OCI-LY3 (cell line): ENCODE results near the gene DOCK4.

Experiments used
- H2AFZ ChIP-seq: fragments of 200-600, 300-600 bp; shearing (Covaris generic); 2 replicates; pipeline ENCODE4 v1.6.0; 2014; ENCODE audit warnings: antibody characterized with exemption, low read depth, low read length
- H3K27ac ChIP-seq: fragments of 200-600, 300-600 bp; sonication (generic); 2 replicates; pipeline ENCODE4 v1.5.1; 2014; ENCODE audit warnings: mild to moderate bottlenecking, low read length, moderate library complexity, mixed read lengths
- H3K27me3 ChIP-seq: fragments of 200-600, 300-600 bp; sonication (generic); 2 replicates; pipeline ENCODE4 v1.6.1; 2014; ENCODE audit warnings: low read depth, low read length, mixed read lengths
- H3K36me3 ChIP-seq: fragments of 200-600, 300-600 bp; sonication (generic); replicated peaks from 2 replicates; pipeline ENCODE3; 2014; ENCODE audit warnings: low read depth, low read length, mixed read lengths
- H3K4me1 ChIP-seq: fragments of 300-600, 200-600 bp; sonication (generic); 2 replicates; pipeline ENCODE4 v1.6.1; 2014; ENCODE audit warnings: low read length, mixed read lengths
- H3K4me2 ChIP-seq: fragments of 200-600, 300-600 bp; sonication (generic); 2 replicates; pipeline ENCODE4 v1.6.1; 2014; ENCODE audit warnings: low read length, mixed read lengths
- H3K4me3 ChIP-seq: fragments of 300-600, 200-600 bp; sonication (generic); 2 replicates; pipeline ENCODE4 v1.5.1; 2014; ENCODE audit warnings: antibody characterized with exemption, mild to moderate bottlenecking, low read length, moderate library complexity
- H3K79me2 ChIP-seq: fragments of 300-600, 200-600 bp; shearing (Covaris generic); 2 replicates; pipeline ENCODE4 v1.6.1; 2014; ENCODE audit warnings: mild to moderate bottlenecking, low read length, mixed read lengths
- H3K9ac ChIP-seq: fragments of 300-600, 200-600 bp; shearing (Covaris generic); 2 replicates; pipeline ENCODE4 v1.6.0; 2014; ENCODE audit warnings: mild to moderate bottlenecking, low read length, moderate library complexity
- H3K9me3 ChIP-seq: fragments of 200-600, 300-600 bp; shearing (Covaris generic); 2 replicates; pipeline ENCODE4 v1.6.1; 2014; ENCODE audit warnings: low read length, mixed read lengths; ENCODE audit not compliant: insufficient read depth
- H4K20me1 ChIP-seq: fragments of 200-600, 300-600 bp; sonication (generic); 2 replicates; pipeline ENCODE4 v1.6.1; 2016; ENCODE audit warnings: low read length, mixed read lengths; ENCODE audit not compliant: insufficient read depth
- CTCF ChIP-seq: fragments of 200-600, 300-600 bp; sonication (generic); IDR thresholded peaks from 2 replicates; pipeline ENCODE4 v1.5.1; 2014; ENCODE audit warnings: antibody characterized with exemption, low read length, low read depth
- EZH2phosphoT487 ChIP-seq: fragments of 200-600 bp; shearing (Covaris generic); IDR thresholded peaks from 2 replicates; pipeline ENCODE4 v1.6.1; 2018; ENCODE audit warnings: antibody characterized with exemption, mixed run types, low read depth

Gene DOCK4

GRCh38 chr7:112238852-112239610 is 32.8 kb upstream of the DOCK4 start:
- Histone ChIP-seq H2AFZ (no peak overlapping the region), H3K27ac (no peak overlapping the region)

GRCh38 chr7:112238330-112238729 is 32.1 kb upstream of the DOCK4 start:
- Histone ChIP-seq H3K79me2 (no peaks in the 10 kb centered on the region), H3K4me3 (no peak overlapping the region), H3K9me3 (no peaks in the 10 kb centered on the region), H3K4me1 (no peaks in the 10 kb centered on the region), H2AFZ (no peak overlapping the region), H3K9ac (no peak overlapping the region), H4K20me1 (no peaks in the 10 kb centered on the region), H3K27ac (no peak overlapping the region), H3K4me2 (no peak overlapping the region), H3K27me3 (no peaks in the 10 kb centered on the region), H3K36me3 (no peaks in the 10 kb centered on the region)
- TF ChIP-seq CTCF: no peak
- no peak for TF ChIP-seq EZH2phosphoT487

More at GRCh38 chr7:112238852-112239610, 32.8 kb upstream of the DOCK4 start:
- Histone ChIP-seq H3K27me3 (no peaks in the 10 kb centered on the region), H3K9me3 (no peaks in the 10 kb centered on the region), H3K36me3 (no peaks in the 10 kb centered on the region), H3K79me2 (no peaks in the 10 kb centered on the region), H3K4me3 (no peak overlapping the region), H3K4me2 (no peak overlapping the region), H3K4me1 (no peaks in the 10 kb centered on the region), H4K20me1 (no peaks in the 10 kb centered on the region), H3K9ac (no peak overlapping the region)
- TF ChIP-seq EZH2phosphoT487 (no peak), CTCF (no peak)

GRCh38 chr7:112236597-112236996 is 30.4 kb upstream of the DOCK4 start:
- H3K4me2 ChIP-seq: no peak overlapping the region
- no peaks in the 10 kb centered on the region for H3K27me3 ChIP-seq
- no peaks in the 10 kb centered on the region for H3K9me3 ChIP-seq
- H3K36me3 ChIP-seq: no peaks in the 10 kb centered on the region
- H3K4me3 ChIP-seq: no peak overlapping the region
- no peak overlapping the region for H3K9ac ChIP-seq
- no peaks in the 10 kb centered on the region for H3K4me1 ChIP-seq
- 0 out of 2 replicates have a peak, but pooled peaks cover 3% of the 10 kb centered on the region for H3K79me2 ChIP-seq
- H4K20me1 ChIP-seq: no peaks in the 10 kb centered on the region
- no peak overlapping the region for H2AFZ ChIP-seq
- TF ChIP-seq EZH2phosphoT487 (no peak), CTCF (no peak)
- no peak overlapping the region for H3K27ac ChIP-seq

GRCh38 chr7:112234147-112234546 is 27.9 kb upstream of the DOCK4 start:
- Histone ChIP-seq H3K27ac (no peak overlapping the region), H3K36me3 (no peaks in the 10 kb centered on the region), H3K4me2 (no peak overlapping the region), H3K79me2 (0 out of 2 replicates have a peak, but pooled peaks cover 3% of the 10 kb centered on the region), H3K4me3 (no peak overlapping the region), H3K9ac (no peak overlapping the region), H3K9me3 (no peaks in the 10 kb centered on the region), H3K27me3 (no peaks in the 10 kb centered on the region), H3K4me1 (no peaks in the 10 kb centered on the region), H2AFZ (no peak overlapping the region), H4K20me1 (no peaks in the 10 kb centered on the region)
- TF ChIP-seq EZH2phosphoT487 (no peak), CTCF (no peak)
